OCI-LY3 (cell line): Measurements from ENCODE around the gene TP63.

Source experiments
- EZH2phosphoT487 ChIP-seq: fragments of 200-600 bp; shearing (Covaris generic); IDR thresholded peaks from 2 replicates; pipeline ENCODE4 v1.6.1; 2018; ENCODE audit warnings: antibody characterized with exemption, mixed run types, low read depth
- TF ChIP-seq, protein P1 (sequence below): fragments of 200-600, 300-600 bp; sonication (generic); IDR thresholded peaks from 2 replicates; pipeline ENCODE4 v1.5.1; 2014; ENCODE audit warnings: antibody characterized with exemption, low read length, low read depth

DNA sequence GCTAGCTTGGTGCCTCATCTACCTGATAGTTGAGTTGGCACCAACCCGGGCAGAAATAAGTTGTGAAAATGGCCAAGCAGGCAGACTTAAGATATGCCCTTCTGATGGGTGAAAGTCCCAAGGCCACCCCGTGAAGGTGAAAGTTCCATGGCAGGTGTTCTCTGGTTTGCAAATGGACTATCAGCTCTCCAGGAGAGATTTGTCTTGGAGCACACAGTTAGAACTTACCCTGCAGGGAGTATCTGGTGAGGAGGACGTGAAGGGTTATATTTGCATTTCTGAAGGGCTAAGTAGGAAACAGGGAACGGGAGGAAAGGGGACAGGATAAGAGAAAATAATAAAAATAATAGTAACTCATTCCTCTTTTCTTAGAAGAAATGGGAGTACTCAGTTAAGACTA is 220.5 kb downstream of the TP63 start:
- TF ChIP-seq, protein P1, sequence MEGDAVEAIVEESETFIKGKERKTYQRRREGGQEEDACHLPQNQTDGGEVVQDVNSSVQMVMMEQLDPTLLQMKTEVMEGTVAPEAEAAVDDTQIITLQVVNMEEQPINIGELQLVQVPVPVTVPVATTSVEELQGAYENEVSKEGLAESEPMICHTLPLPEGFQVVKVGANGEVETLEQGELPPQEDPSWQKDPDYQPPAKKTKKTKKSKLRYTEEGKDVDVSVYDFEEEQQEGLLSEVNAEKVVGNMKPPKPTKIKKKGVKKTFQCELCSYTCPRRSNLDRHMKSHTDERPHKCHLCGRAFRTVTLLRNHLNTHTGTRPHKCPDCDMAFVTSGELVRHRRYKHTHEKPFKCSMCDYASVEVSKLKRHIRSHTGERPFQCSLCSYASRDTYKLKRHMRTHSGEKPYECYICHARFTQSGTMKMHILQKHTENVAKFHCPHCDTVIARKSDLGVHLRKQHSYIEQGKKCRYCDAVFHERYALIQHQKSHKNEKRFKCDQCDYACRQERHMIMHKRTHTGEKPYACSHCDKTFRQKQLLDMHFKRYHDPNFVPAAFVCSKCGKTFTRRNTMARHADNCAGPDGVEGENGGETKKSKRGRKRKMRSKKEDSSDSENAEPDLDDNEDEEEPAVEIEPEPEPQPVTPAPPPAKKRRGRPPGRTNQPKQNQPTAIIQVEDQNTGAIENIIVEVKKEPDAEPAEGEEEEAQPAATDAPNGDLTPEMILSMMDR, result no peak
- TF ChIP-seq EZH2phosphoT487, result no peak
